Measurements from ENCODE around the gene ABI3BP. TPM values are rescaled to one million over a fixed set of nuclear protein-coding genes. Genes with fewer than 3 reads are reported as not detected.

ABI3BP gene
- polyA plus RNA-seq, 6 donors from 2014 or later = 0.08 to 0.09 TPM; not detected in 4

DNA sequence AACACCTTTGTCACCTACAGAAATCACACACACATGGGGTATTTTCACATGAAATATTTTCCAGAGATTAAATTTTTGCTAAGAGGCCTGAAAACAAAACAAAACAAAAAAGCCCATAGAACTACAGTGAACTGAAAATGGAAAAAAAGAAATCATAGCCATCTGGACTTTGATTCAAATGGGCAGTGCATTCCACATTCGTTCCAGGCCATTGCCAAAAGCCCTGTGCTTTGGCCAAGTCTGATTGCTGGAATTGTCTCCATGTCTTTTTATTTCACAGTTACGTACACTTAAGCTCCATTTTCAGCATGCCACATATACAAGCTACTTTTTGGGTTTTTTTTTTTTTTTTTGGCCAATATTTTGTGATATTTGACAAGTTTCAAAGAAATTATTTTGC is 236.8 kb downstream of the ABI3BP start:
- Mint-ChIP-seq H3K9me3 (no peaks in the 10 kb centered on the region), H3K4me1 (no peaks in the 10 kb centered on the region), H3K4me3 (no peak overlapping the region), H3K36me3 (peaks cover 8 to 12% of the 10 kb centered on the region in 2 donors), H3K27me3 (no peaks in the 10 kb centered on the region), H3K27ac (no peak overlapping the region)
- DNase-seq (no peak), ATAC-seq (ENCODE audit: low read depth in 2 of 2) (no peak)

- Mint-ChIP-seq H3K27me3 (no peaks in the 10 kb centered on the region), H3K9me3 (no peaks in the 10 kb centered on the region), H3K4me3 (no peak overlapping the region), H3K36me3 (peaks cover 9 to 19% of the 10 kb centered on the region in 2 donors), H3K4me1 (no peaks in the 10 kb centered on the region), H3K27ac (no peak overlapping the region)
- ATAC-seq (ENCODE audit: low read depth in 2 of 2) (no peak), DNase-seq (no peak)
Measured at GRCh38 chr3:100754563-100755334, 238.5 kb downstream of the ABI3BP start.

GRCh38 chr3:100753846-100754245 is 239.4 kb downstream of the ABI3BP start:
- H3K4me1 Mint-ChIP-seq = no peaks in the 10 kb centered on the region
- H3K27ac Mint-ChIP-seq = peak overlapping the region in 1 of 6 donors; percentile 28
- no peak for ATAC-seq (ENCODE audit: low read depth in 2 of 2)
- H3K4me3 Mint-ChIP-seq = no peak overlapping the region
- H3K9me3 Mint-ChIP-seq = no peaks in the 10 kb centered on the region
- H3K36me3 Mint-ChIP-seq = peaks cover 11 to 19% of the 10 kb centered on the region in 2 donors
- no peaks in the 10 kb centered on the region for H3K27me3 Mint-ChIP-seq
- no peak for DNase-seq

- Mint-ChIP-seq H3K36me3 (peaks cover 21 to 31% of the 10 kb centered on the region in 2 donors), H3K27me3 (no peaks in the 10 kb centered on the region), H3K4me3 (no peak overlapping the region), H3K27ac (peak overlapping the region in 2 of 6 donors; percentile 37 to 76), H3K4me1 (no peaks in the 10 kb centered on the region), H3K9me3 (no peaks in the 10 kb centered on the region)
- ATAC-seq (ENCODE audit: low read depth in 2 of 2) (no peak), DNase-seq (no peak)
Measured at GRCh38 chr3:100748967-100749366, 244.3 kb downstream of the ABI3BP start.

DNA sequence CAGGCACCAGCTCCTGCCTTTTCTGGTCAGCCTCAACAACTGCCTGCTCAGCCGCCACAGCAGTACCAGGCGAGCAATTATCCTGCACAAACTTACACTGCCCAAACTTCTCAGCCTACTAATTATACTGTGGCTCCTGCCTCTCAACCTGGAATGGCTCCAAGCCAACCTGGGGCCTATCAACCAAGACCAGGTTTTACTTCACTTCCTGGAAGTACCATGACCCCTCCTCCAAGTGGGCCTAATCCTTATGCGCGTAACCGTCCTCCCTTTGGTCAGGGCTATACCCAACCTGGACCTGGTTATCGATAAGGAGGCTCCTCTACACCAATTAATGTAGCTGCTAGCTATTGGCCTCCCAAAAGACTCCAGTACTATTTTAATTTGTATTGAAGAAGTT is 245.0 kb downstream of the ABI3BP start:
- no peak for DNase-seq
- Mint-ChIP-seq H3K27ac (peak overlapping the region in 4 of 6 donors; percentile 2 to 49 (median 34)), H3K9me3 (no peaks in the 10 kb centered on the region), H3K4me3 (no peak overlapping the region), H3K36me3 (peaks cover 21 to 30% of the 10 kb centered on the region in 2 donors), H3K27me3 (no peaks in the 10 kb centered on the region), H3K4me1 (no peaks in the 10 kb centered on the region)
- ATAC-seq (ENCODE audit: low read depth in 2 of 2) = no peak

DNA sequence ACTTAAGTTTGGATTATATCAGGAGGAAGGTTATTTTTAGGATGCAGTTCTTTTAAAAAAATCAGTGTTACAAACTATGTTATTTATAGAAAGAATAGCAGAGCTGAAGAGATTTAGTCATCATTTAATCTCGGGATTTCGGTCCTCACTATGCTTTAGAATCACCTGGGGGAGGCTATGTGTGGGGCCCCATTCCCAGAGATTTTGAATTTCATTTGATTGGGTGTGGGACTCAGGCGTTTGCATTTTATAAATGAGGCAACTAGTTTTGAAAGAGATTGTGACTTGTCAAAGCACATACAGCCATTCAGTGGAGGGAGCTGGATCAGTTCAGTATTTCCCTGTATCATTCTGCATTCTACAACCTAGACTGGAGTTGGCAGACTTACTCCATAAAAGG is 247.1 kb downstream of the ABI3BP start:
- ATAC-seq (ENCODE audit: low read depth in 2 of 2) (no peak), DNase-seq (no peak)
- H3K27ac Mint-ChIP-seq = no peak overlapping the region
- H3K4me3 Mint-ChIP-seq = no peak overlapping the region
- no peaks in the 10 kb centered on the region for H3K9me3 Mint-ChIP-seq
- H3K36me3 Mint-ChIP-seq = peaks cover 12 to 21% of the 10 kb centered on the region in 2 donors
- H3K27me3 Mint-ChIP-seq = no peaks in the 10 kb centered on the region
- H3K4me1 Mint-ChIP-seq = no peaks in the 10 kb centered on the region

GRCh38 chr3:100745617-100746016 is 247.6 kb downstream of the ABI3BP start:
- no peak for ATAC-seq (ENCODE audit: low read depth in 2 of 2)
- Mint-ChIP-seq H3K4me3 (no peak overlapping the region), H3K4me1 (no peaks in the 10 kb centered on the region), H3K9me3 (no peaks in the 10 kb centered on the region), H3K27me3 (no peaks in the 10 kb centered on the region), H3K36me3 (peaks cover 12 to 19% of the 10 kb centered on the region in 2 donors), H3K27ac (no peak overlapping the region)
- DNase-seq = no peak

- Mint-ChIP-seq H3K36me3 (peaks cover 12 to 15% of the 10 kb centered on the region in 2 donors), H3K27me3 (no peaks in the 10 kb centered on the region), H3K4me3 (no peak overlapping the region), H3K27ac (peak overlapping the region in 1 of 6 donors; percentile 33), H3K4me1 (no peaks in the 10 kb centered on the region), H3K9me3 (no peaks in the 10 kb centered on the region)
- DNase-seq = no peak
- no peak for ATAC-seq (ENCODE audit: low read depth in 2 of 2)
Measured at GRCh38 chr3:100744671-100745070, 248.6 kb downstream of the ABI3BP start.

DNA sequence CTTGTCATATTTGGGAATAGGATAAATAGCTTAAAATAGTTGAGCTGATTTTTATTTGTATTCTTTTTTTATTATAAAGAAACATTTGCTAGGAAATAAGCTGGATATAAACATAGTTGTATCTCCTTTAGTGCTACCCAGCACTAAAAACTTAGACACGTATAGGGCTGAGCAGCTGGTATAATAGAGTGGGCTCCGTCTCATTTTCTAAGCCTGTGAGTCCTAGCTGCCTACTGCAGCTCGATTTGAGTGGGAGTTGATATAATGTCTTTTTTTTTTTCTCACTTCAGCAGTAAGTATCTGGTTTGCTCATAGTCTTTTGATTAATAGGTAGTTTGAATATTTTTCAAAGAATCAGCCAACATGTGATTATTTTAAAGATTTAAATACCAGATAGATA is 249.7 kb downstream of the ABI3BP start:
- Mint-ChIP-seq H3K36me3 (peaks cover 7 to 15% of the 10 kb centered on the region in 2 donors), H3K4me1 (no peaks in the 10 kb centered on the region), H3K9me3 (no peaks in the 10 kb centered on the region), H3K4me3 (no peak overlapping the region), H3K27ac (no peak overlapping the region), H3K27me3 (no peaks in the 10 kb centered on the region)
- ATAC-seq (ENCODE audit: low read depth in 2 of 2) = no peak
- DNase-seq = no peak

DNA sequence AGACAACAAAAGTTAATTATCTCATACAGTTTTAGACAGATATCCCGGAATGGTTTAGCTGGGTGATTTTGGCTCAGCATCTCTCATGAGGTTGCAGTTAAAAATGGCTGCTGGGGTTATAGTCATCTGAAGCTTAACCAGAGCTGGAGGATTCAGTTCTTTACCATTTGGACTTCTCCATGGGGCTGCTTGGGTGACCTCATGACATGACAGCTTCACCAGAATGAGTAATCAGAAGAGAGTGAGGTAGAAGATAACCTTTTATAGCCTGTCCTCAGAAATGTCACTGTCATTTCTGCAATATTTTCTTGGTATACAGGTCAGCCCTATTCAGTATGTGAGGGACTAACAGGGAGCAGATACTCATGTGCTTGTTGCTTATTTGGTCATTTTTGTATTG is 253.0 kb downstream of the ABI3BP start:
- Mint-ChIP-seq H3K9me3 (no peaks in the 10 kb centered on the region), H3K27ac (no peak overlapping the region), H3K27me3 (no peaks in the 10 kb centered on the region), H3K36me3 (peaks cover 12 to 13% of the 10 kb centered on the region in 2 donors), H3K4me1 (no peaks in the 10 kb centered on the region), H3K4me3 (no peak overlapping the region)
- DNase-seq = no peak
- ATAC-seq (ENCODE audit: low read depth in 2 of 2) = no peak

DNA sequence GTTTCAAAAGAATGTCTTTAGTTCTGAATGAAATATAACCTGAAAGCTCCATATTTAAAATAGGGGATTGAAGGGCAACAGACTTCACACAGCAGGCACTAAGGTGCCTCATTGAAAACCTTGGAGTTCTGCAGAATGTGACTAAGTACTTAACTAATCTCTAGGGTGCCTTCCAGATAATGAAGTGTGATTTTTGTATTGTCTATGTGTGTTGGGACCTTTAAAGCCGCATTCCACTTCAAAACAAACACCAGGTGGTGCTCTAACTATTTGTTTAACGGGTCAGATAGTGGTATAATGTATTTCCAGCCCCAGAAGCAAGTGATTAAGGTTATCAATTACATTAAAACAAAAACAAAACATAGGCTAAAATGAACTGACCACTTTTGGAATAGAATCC is 255.9 kb downstream of the ABI3BP start:
- Mint-ChIP-seq H3K36me3 (peaks cover 20 to 30% of the 10 kb centered on the region in 2 donors), H3K27me3 (no peaks in the 10 kb centered on the region), H3K4me3 (no peak overlapping the region), H3K27ac (no peak overlapping the region), H3K9me3 (no peaks in the 10 kb centered on the region), H3K4me1 (no peaks in the 10 kb centered on the region)
- no peak for ATAC-seq (ENCODE audit: low read depth in 2 of 2)
- DNase-seq = no peak

DNA sequence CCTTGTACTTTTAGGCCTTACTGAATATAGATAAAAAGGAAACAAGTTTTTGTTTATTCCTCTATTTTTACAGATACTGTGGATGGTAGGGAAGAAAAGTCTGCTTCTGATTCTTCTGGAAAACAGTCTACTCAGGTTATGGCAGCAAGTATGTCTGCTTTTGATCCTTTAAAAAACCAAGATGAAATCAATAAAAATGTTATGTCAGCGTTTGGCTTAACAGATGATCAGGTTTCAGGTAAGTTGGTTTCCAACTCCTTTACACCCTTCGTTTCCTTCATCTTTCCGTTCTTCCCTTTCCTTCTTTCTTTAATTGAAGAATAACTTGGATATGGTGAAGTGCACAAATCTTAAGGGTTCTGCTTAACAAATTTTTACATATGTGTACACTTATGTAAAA is 260.8 kb downstream of the ABI3BP start:
- Mint-ChIP-seq H3K4me3 (no peak overlapping the region), H3K36me3 (peaks cover 29 to 45% of the 10 kb centered on the region in 2 donors), H3K27me3 (no peaks in the 10 kb centered on the region), H3K27ac (no peak overlapping the region), H3K9me3 (no peaks in the 10 kb centered on the region), H3K4me1 (peaks cover 0 to 4% (median 0%) of the 10 kb centered on the region in 3 donors)
- no peak for DNase-seq
- no peak for ATAC-seq (ENCODE audit: low read depth in 2 of 2)

- no peaks in the 10 kb centered on the region for H3K27me3 Mint-ChIP-seq
- H3K4me3 Mint-ChIP-seq = no peak overlapping the region
- H3K9me3 Mint-ChIP-seq = no peaks in the 10 kb centered on the region
- ATAC-seq (ENCODE audit: low read depth in 2 of 2) = no peak
- H3K27ac Mint-ChIP-seq = peak overlapping the region in 1 of 6 donors; percentile 0
- peaks cover 6 to 11% (median 6%) of the 10 kb centered on the region in 3 donors for H3K4me1 Mint-ChIP-seq
- H3K36me3 Mint-ChIP-seq = peaks cover 18 to 32% of the 10 kb centered on the region in 2 donors
- DNase-seq = no peak
Measured at GRCh38 chr3:100730524-100730923, 262.7 kb downstream of the ABI3BP start.

- DNase-seq (no peak), ATAC-seq (ENCODE audit: low read depth in 2 of 2) (no peak)
- Mint-ChIP-seq H3K27me3 (no peaks in the 10 kb centered on the region), H3K4me3 (no peak overlapping the region), H3K36me3 (peaks cover 16 to 23% of the 10 kb centered on the region in 2 donors), H3K9me3 (peaks cover 0 to 4% (median 0%) of the 10 kb centered on the region in 7 donors), H3K4me1 (peaks cover 6 to 14% (median 6%) of the 10 kb centered on the region in 3 donors), H3K27ac (peak overlapping the region in 3 of 6 donors; percentile 11 to 82 (median 59))
Measured at GRCh38 chr3:100726706-100727105, 266.5 kb downstream of the ABI3BP start.
